ENCODE data around the gene MYBPC2. TPM values are rescaled to one million over a fixed set of nuclear protein-coding genes. Genes with fewer than 3 reads are reported as not detected.

The MYBPC2 gene
- polyA plus RNA-seq, 1 of the 3 experiments (the other 2 are of a cell fraction) = not detected

- H3K4me1 ChIP-seq (ENCODE audit: control insufficient read depth in 1 of 2, insufficient read depth in 2 of 2, low read depth in 1 of 2, low read length in 1 of 2) = no peaks in the 10 kb centered on the region
- peaks cover 14% of the 10 kb centered on the region; the same call in 1 of the 2 replicates for H3K27me3 ChIP-seq (ENCODE audit: insufficient read depth)
- 51% methylated on average over 13 of the region's 13 CpGs for WGBS (ENCODE audit: low lambda C conversion rate)
These were observed 18.5 kb downstream of the MYBPC2 start for GRCh38 chr19:50451223-50451534.

GRCh38 chr19:50453243-50453642, 20.6 kb downstream of the MYBPC2 start:
- 90% methylated on average over 3 of the region's 3 CpGs for WGBS (ENCODE audit: low lambda C conversion rate)
- no peaks in the 10 kb centered on the region for H3K79me2 ChIP-seq (ENCODE audit: insufficient read depth)
- CTCF ChIA-PET = interaction anchor here (0.7 to 1.5 kb wide), 4 partner anchors 34 to 201 kb away, joined by 3 read pairs; partner anchors contain the start of gene SPIB

More at GRCh38 chr19:50451223-50451534, 18.5 kb downstream of the MYBPC2 start:
- ChIA-PET CTCF (interaction anchor here (1.0 to 1.2 kb wide), 3 partner anchors 10 to 82 kb away, joined by 4 read pairs; no protein-coding TSS in a partner anchor), POLR2A (no interaction called here)
- no peak for DNase-seq
- Histone ChIP-seq H3F3A (replicated peaks; ENCODE audit: insufficient read depth) (no peaks in the 10 kb centered on the region), H3K79me2 (ENCODE audit: insufficient read depth) (no peaks in the 10 kb centered on the region), H3K27ac (ENCODE audit: low read depth in 2 of 2, low read length in 1 of 2) (no peak overlapping the region), H3K4me2 (no peak overlapping the region), H3K9me3 (no peaks in the 10 kb centered on the region), H3K9me2 (no peaks in the 10 kb centered on the region), H2AFZ (ENCODE audit: low read depth) (no peak overlapping the region), H4K20me1 (ENCODE audit: insufficient read depth) (no peaks in the 10 kb centered on the region), H3K36me3 (replicated peaks in 1 of 2; ENCODE audit: control insufficient read depth in 1 of 2, insufficient read depth in 2 of 2, low read length in 1 of 2) (no peaks in the 10 kb centered on the region), H3K9ac (no peak overlapping the region), H3K4me3 (ENCODE audit: low read depth in 2 of 2, low read length in 1 of 2) (no peak overlapping the region)
- TF ChIP-seq EZH2phosphoT487 (IDR thresholded peaks at IDR 0.05; ENCODE audit: borderline replicate concordance, low read depth) (no peak), MAX (IDR thresholded peaks at IDR 0.05; ENCODE audit: low read depth) (no peak), SIN3A (IDR thresholded peaks at IDR 0.05; ENCODE audit: borderline replicate concordance, low read depth, low read length) (no peak), TEAD4 (IDR thresholded peaks at IDR 0.05; ENCODE audit: borderline replicate concordance, insufficient read depth) (no peak)

GRCh38 chr19:50455992-50456391, 23.3 kb downstream of the MYBPC2 start:
- Histone ChIP-seq H3K9ac (no peak overlapping the region), H3K27me3 (ENCODE audit: insufficient read depth) (peaks cover 6% of the 10 kb centered on the region; the same call in 1 of the 2 replicates), H3F3A (replicated peaks; ENCODE audit: insufficient read depth) (no peaks in the 10 kb centered on the region), H3K79me2 (ENCODE audit: insufficient read depth) (no peaks in the 10 kb centered on the region), H2AFZ (ENCODE audit: low read depth) (no peak overlapping the region), H3K27ac (ENCODE audit: low read depth in 2 of 2, low read length in 1 of 2) (no peak overlapping the region), H3K9me3 (no peaks in the 10 kb centered on the region), H4K20me1 (ENCODE audit: insufficient read depth) (no peaks in the 10 kb centered on the region), H3K4me3 (ENCODE audit: low read depth in 2 of 2, low read length in 1 of 2) (no peak overlapping the region), H3K4me2 (no peak overlapping the region), H3K4me1 (ENCODE audit: control insufficient read depth in 1 of 2, insufficient read depth in 2 of 2, low read depth in 1 of 2, low read length in 1 of 2) (no peaks in the 10 kb centered on the region), H3K36me3 (replicated peaks in 1 of 2; ENCODE audit: control insufficient read depth in 1 of 2, insufficient read depth in 2 of 2, low read length in 1 of 2) (no peaks in the 10 kb centered on the region), H3K9me2 (no peaks in the 10 kb centered on the region)
- ChIA-PET POLR2A (no interaction called here), CTCF (interaction anchor here (1.8 kb wide), 1 partner anchor 87 kb away, joined by 5 read pairs; no protein-coding TSS in a partner anchor)
- TF ChIP-seq CHD2 (IDR thresholded peaks at IDR 0.05; ENCODE audit: low read length, partially characterized antibody) (no peak), ELF1 (IDR thresholded peaks at IDR 0.05) (no peak), MAX (IDR thresholded peaks at IDR 0.05; ENCODE audit: low read depth) (no peak), GATA2 (CRISPR knock-in tag; IDR thresholded peaks at IDR 0.05) (no peak)
- no peak for DNase-seq
- 15% methylated on average over 2 of the region's 2 CpGs for WGBS (ENCODE audit: low lambda C conversion rate)

More at GRCh38 chr19:50453243-50453642, 20.6 kb downstream of the MYBPC2 start:
- Histone ChIP-seq H3K4me1 (ENCODE audit: control insufficient read depth in 1 of 2, insufficient read depth in 2 of 2, low read depth in 1 of 2, low read length in 1 of 2) (no peaks in the 10 kb centered on the region), H3K9me2 (no peaks in the 10 kb centered on the region), H3K4me2 (no peak overlapping the region), H3K4me3 (ENCODE audit: low read depth in 2 of 2, low read length in 1 of 2) (no peak overlapping the region), H3K27me3 (ENCODE audit: insufficient read depth) (peaks cover 19% of the 10 kb centered on the region; the same call in 1 of the 2 replicates), H3K9ac (no peak overlapping the region), H3F3A (replicated peaks; ENCODE audit: insufficient read depth) (no peaks in the 10 kb centered on the region), H4K20me1 (ENCODE audit: insufficient read depth) (no peaks in the 10 kb centered on the region), H3K9me3 (no peaks in the 10 kb centered on the region), H3K27ac (ENCODE audit: low read depth in 2 of 2, low read length in 1 of 2) (no peak overlapping the region), H2AFZ (ENCODE audit: low read depth) (no peak overlapping the region), H3K36me3 (replicated peaks in 1 of 2; ENCODE audit: control insufficient read depth in 1 of 2, insufficient read depth in 2 of 2, low read length in 1 of 2) (no peaks in the 10 kb centered on the region)
- TF ChIP-seq CHD2 (IDR thresholded peaks at IDR 0.05; ENCODE audit: low read length, partially characterized antibody) = no peak
- TF ChIP-seq RFX5 (IDR thresholded peaks at IDR 0.05; ENCODE audit: low read length) = no peak
- no peak for TF ChIP-seq FOXM1 (IDR thresholded peaks at IDR 0.05; ENCODE audit: low read depth)
- no peak for TF ChIP-seq EZH2phosphoT487 (IDR thresholded peaks at IDR 0.05; ENCODE audit: borderline replicate concordance, low read depth)
- DNase-seq = no peak
- POLR2A ChIA-PET = no interaction called here

Data from SK-N-SH (cell line).